GM12801 (cell line): ENCODE results near the gene ARID4B.

Experiments used
- TF ChIP-seq, protein P1 (sequence below): IDR thresholded peaks from one replicate; pipeline ENCODE4 v1.5.1; 2011; ENCODE audit warnings: control low read depth; ENCODE audit not compliant: insufficient read length; ENCODE audit errors: extremely low read depth

The ARID4B gene

GRCh38 chr1:235180916-235181460 lies 147.0 kb downstream of the ARID4B start:
- TF ChIP-seq, protein P1, sequence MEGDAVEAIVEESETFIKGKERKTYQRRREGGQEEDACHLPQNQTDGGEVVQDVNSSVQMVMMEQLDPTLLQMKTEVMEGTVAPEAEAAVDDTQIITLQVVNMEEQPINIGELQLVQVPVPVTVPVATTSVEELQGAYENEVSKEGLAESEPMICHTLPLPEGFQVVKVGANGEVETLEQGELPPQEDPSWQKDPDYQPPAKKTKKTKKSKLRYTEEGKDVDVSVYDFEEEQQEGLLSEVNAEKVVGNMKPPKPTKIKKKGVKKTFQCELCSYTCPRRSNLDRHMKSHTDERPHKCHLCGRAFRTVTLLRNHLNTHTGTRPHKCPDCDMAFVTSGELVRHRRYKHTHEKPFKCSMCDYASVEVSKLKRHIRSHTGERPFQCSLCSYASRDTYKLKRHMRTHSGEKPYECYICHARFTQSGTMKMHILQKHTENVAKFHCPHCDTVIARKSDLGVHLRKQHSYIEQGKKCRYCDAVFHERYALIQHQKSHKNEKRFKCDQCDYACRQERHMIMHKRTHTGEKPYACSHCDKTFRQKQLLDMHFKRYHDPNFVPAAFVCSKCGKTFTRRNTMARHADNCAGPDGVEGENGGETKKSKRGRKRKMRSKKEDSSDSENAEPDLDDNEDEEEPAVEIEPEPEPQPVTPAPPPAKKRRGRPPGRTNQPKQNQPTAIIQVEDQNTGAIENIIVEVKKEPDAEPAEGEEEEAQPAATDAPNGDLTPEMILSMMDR: no peak

GRCh38 chr1:235176486-235176885 lies 151.5 kb downstream of the ARID4B start:
- TF ChIP-seq, protein P1: no peak

GRCh38 chr1:235169986-235170385 lies 158.0 kb downstream of the ARID4B start:
- TF ChIP-seq, protein P1: no peak

GRCh38 chr1:235168375-235168774 lies 159.6 kb downstream of the ARID4B start:
- TF ChIP-seq, protein P1: no peak

DNA sequence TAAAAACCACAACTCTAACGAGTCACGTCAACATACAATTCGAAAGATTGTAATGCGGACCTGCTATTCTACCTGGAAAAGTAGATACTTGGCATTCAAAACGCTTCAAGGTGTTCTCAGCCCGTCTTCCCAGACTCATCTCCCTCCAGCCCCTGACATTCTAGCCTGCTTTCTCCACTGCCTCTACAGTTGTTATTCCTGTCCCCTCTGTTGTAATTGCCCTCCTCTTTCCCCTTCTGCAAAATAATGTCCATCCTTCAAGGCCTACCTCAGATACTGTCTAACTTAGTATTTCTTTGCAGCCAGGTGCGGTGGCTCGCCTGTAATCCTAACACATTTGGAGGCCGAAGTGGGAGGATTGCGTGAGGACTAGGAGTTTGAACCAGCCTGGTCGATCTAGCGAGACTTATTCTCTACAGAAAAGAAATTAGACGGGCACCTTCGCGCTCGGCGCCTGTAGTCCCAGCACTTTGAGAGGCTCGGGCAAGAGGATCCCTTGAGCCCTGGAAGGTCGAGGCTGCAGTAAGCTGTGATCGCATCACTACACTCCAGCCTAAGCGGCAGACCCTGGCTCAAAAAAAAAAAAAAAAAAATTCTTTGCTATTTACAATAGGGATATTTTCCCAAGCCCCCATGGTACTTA lies 166.2 kb downstream of the ARID4B start:
- TF ChIP-seq, protein P1: no peak

GRCh38 chr1:235160957-235161684 lies 166.9 kb downstream of the ARID4B start, which contains the start of gene RBM34:
TSS of gene RBM34 (minus strand) at chr1:235161250. CDS start at chr1:235161226, 24 bp downstream.
- TF ChIP-seq, protein P1: no peak

- TF ChIP-seq, protein P1: no peak
These were observed 167.5 kb downstream of the ARID4B start for GRCh38 chr1:235160383-235160956.
